GM18870 (cell line): ENCODE measurements around the gene AGBL5.

ENCODE experiments used
- ATAC-seq: cut with Tn5 transposase; IDR thresholded peaks from one replicate; pipeline ENCODE4 v1.9.1; 2021; ENCODE audit warnings: moderate library complexity; ENCODE audit not compliant: unreplicated experiment

AGBL5 gene

DNA sequence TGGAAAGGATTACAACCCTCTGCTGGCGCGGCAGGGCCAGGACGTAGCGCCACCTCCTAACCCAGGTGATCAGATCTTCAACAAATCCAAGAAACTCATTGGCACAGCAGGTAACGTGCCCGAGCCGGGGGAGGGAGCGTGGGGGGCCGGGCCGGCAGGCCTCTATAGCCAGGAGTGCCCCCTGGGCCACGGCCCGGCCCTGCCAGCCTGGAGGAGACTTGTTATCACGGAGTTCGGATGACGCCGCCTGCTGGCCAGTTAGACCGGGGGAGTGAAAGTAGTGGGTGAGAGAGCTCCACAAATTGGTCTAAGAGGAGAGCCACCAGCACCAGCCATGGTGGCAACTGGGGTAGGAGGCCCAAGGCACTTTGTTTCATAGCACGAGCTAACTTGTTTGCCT, 27.3 kb upstream of the AGBL5 start:
- ATAC-seq: no peak

DNA sequence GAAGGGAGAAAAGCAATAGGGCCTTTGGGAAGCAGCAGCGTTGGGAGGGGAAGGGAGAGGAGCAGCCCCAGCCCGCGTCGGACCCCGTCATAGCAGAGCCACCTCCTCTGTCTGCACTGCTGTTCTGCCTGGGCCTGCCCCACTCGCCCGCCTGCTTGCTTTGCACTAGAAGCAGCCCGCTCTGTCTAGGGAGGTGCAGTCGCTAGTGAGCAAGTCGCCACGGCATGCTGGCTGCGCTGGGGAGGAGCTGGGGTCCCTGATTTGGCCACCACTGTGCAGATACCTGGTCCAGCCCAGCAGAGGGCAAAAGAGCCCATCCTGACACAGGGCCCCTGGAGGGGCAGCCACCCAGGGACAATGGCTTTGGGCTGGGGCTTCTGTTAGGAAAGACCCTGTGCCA, 26.7 kb upstream of the AGBL5 start:
- ATAC-seq: no peak

DNA sequence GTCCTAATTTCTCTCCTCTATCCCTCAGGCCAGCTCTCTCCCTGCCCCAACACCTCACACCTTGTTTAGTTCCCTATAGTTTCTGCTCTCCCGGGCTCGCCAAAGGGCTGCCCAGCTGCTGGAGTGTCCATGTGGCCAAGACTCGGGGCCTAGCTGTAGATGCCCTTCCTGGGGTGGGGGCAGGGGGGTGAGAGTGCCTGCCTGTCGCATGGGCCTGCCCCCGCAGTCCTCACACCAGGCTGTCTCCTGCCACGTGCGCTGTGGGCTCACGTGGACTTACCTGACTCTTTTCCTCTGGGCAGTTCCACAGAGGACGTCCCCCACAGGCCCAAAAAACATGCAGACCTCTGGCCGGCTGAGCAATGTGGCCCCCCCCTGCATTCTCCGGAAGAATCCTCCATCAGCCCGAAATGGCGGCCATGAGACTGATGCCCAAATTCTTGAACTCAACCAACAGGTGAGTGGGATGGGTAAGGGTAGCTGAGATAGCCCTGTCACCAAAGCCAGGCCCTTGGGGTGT, 26.1 kb upstream of the AGBL5 start:
- ATAC-seq: no peak

DNA sequence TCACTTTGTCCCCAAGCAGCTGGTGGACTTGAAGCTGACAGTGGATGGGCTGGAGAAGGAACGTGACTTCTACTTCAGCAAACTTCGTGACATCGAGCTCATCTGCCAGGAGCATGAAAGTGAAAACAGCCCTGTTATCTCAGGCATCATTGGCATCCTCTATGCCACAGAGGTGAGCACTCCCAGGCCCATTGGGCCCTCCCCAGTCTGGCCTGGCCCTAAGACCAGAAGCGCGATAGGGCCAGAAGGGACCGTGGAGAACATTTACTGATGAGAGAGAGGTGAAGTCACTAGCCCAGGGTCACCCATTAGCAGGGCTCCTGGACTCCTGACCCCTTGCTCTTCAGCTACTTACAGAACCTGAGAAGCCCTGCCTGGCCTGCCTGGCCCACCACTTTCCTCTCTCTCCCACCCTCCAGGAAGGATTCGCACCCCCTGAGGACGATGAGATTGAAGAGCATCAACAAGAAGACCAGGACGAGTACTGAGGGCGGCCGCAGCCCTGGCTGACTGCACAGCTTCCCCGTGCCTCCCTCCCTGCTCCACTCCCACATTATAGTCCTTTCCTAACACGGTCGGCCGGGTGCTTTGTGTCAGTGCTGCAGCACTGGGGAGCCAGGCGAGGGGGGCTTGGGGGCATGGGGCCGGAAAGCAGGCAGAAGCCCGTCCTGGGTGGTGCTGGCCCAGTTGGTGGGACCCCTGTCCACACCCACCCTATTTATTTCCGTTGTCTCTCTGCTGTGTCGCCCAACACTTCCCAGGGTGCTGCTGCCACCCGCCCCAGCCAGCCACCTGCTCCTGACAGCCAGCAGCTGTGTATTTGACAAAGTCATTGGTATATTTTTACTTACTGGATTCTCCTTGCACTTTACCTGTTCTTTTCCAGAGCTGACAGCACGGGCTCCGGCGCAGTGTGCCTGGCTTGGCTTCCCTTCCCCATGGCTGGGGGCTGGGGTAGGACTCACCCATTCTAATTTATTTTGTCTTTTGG, 25.3 kb upstream of the AGBL5 start:
- ATAC-seq: no peak

DNA sequence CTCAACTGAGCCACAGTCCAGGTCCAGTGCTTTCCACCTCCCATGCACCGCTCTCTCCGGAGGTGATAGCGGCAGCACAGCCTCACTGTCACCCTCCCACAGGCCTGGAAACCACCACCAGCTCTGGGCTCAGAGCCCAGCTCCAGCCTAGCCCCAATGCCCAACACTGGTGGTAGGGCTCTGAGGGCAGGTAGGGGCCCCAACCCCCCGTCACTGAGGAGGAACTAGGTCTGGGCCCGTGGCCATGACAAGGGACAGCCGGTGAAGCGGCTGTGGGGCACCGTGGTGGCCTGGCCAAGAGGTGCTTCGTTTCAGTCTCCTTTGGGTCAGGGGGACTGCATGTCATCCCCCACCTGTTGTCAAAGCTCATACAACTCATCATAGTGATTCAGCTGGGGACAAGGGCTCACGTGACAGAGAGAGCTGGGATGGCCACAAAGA, 24.2 kb upstream of the AGBL5 start:
- ATAC-seq: no peak

DNA sequence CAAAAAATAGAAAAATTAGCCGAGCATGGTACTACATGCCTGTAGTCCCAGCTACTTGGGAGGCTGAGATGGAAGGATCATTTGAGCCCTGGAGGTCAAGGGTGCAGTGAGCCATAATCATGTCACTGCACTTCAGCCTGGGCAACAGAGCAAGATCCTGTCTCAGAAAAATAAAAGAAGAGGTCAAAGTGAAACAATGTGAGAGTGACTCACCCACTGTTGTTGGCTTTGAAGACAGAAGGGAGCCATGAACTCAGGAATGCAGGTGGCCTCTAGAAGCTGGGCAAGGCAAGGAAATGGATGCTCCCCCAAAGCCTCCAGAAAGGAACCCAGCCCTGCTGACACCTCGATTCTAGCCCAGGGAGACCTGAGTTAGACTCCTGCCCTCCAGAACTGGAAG, 22.4 kb upstream of the AGBL5 start:
- no peak for ATAC-seq

DNA sequence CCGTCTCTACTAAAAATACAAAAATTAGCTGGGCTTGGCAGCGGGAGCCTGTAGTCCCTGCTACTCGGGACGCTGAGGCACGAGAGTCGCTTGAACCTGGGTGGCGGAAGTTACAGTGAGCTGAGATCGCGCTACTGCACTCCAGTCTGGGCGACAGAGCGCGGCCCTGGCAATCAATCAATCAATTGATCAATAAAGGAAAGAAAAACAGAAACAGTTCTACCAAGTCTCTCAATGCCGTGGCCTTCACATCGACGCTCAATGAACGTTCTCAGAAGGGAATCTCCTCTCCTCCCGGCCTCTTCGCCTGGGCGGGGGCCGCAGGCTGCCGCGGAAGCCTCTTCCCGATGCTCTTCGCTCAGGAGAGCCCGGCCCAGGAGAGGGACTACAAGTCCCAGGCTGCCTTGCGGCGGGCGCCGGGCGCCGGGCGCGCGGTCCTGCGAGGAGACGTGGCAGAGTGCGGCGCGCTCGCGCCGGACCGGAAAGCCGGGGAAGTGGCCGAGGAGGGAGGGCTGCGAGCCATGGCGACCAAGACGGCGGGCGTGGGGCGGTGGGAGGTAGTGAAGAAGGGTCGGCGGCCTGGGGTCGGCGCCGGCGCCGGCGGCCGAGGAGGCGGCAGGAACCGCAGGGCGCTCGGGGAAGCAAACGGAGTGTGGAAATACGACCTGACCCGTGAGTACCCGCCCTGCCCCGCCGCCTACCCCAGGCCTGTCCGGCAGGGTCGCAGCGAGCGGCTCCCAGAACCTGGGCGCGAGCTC, 18.8 kb upstream of the AGBL5 start, which contains the start of gene TMEM214:
TMEM214 (plus strand) TSS at position 471 of the 758 bp plus-strand sequence; CDS start at position 522, 51 bp downstream.
- ATAC-seq: peak; percentile 58

DNA sequence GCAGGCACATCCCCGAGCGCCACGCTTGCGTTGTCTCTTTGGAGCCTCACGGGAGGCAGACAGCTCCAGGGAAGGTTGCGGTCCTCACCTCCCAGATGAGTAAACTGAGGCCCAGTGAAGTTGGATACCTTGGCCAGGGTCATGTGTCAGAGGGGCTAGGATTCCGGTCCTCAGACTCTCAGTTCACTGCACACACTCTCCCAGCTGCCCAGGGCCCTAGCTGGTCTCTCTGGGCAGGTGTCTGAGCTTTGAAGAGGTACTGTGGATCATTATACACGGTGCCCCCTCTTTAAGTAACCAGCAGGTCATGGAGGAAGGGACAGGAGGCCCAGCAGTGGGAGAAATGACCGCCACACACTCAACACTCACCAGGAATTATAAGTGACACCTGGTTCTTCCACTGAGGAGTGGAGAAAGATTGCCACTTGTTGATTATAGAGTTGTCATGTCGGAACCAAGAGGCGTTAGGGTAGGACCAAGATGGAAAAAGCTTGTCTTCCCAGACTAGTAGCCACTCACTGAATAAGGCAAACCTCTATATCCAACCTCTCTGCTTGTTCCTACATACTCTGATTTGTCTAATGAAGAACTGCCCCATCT, 18.1 kb upstream of the AGBL5 start:
- peak; percentile 6 for ATAC-seq

DNA sequence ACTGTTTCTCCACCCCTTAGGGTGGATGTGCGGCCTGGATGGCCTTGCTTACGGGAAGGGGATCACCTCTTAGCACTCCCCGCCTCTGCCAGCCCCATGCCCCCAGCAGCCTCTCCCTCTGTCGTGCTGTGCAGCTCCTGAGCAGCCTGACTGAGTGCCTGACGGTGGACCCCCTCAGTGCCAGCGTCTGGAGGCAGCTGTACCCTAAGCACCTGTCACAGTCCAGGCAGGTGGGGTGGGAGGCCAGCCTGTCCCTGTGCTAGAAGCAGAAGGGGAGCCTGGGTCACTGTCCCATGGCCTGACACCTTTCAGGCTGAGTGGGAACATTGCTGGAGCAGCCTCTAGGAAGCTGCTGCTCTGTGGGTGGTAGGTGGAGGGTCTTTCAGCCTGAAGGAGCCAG, 13.5 kb upstream of the AGBL5 start:
- ATAC-seq: no peak

DNA sequence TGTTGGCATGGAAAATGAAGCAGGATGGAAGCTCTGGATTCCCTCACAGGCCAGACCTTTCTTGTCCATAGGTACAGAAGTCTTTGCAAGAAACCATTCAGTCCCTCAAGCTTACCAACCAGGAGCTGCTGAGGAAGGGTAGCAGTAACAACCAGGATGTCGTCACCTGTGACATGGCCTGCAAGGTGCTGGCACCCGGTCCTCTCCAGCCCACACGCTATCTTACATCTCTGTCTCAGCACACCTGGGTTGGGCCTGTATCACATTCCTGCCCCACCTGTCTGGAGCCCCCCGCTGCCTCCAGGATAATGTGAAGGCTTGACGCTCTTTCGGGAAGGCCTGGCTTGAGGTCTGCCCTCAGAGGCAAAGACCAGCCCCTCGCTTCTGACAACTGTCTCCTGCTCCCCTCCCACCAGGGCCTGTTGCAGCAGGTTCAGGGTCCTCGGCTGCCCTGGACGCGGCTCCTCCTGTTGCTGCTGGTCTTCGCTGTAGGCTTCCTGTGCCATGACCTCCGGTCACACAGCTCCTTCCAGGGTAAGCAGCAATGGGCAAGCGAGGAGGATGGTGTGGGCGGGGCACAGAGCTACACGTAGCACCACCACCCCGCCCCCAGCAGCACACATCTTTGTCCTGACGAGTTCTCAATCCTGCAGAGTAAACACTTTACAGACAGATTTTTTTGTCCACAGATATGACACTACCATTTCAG, 12.7 kb upstream of the AGBL5 start:
- no peak for ATAC-seq

DNA sequence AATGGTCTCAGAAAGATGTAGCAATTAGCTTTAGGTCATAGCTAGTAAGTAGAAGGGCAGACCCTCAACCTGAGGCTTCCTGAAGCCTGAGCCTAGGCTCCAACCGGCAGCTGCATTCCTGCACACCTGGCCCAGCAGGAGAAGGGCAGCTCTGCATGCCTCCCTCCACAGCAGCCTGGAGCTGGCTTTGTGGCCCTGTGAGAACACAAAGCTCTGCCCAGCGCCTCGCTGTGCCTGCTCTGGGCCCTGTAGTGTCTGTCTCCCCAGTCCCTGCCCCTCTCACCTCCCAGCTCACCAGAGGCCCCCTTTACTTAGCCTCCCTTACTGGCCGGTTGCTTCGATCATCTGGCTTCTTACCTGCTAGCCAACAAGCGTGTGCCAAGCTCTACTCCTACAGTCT, 12.0 kb upstream of the AGBL5 start:
- no peak for ATAC-seq

DNA sequence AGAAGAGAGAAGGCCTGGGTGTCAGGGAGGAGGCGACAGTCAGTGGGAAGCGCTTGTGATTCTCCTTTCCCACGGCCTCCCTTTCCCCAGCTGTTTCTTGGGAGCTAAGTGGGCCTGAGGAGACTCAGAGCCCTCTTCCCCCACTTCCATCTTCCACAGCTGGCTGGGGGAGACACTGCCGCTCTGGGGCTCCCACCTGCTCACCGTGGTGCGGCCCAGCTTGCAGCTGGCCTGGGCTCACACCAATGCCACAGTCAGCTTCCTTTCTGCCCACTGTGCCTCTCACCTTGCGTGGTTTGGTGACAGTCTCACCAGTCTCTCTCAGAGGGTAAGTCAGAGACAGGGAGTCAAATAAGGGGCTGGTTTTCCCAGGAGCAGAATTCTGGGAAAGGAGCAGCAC, 11.6 kb upstream of the AGBL5 start:
- ATAC-seq: no peak

DNA sequence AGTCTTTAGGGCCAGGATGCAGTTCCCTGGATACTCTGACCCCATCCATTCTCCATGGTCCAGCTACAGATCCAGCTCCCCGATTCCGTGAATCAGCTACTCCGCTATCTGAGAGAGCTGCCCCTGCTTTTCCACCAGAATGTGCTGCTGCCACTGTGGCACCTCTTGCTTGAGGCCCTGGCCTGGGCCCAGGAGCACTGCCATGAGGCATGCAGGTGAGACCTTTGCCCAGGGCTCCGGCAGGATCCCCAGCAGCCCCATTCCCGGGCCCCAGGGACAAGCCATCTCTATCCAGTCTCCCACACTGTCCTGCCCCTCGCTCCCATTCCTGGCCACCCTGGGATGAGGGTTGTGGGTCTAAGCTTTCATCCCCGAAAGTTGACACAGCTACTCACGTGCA, 11.2 kb upstream of the AGBL5 start:
- ATAC-seq: no peak

DNA sequence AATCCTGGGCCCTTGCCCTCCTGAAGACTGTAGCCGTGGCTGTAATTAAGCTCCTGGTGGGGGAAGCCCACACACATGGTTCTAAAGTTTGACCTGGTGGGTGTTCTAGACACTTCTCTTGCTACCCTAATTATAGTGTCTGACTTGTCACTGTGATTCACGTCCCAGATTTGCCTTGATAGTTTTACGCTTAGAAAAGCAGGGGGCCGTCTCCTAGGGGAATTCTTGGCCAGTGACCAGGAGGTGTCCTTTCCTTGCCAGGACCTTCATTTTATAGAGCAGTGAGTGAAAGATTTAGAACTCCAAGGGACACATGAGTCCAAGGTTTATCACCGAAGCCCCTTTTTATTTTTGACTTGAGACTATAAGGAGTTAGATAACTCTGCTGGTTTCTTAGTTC, 9.7 kb upstream of the AGBL5 start:
- no peak for ATAC-seq

DNA sequence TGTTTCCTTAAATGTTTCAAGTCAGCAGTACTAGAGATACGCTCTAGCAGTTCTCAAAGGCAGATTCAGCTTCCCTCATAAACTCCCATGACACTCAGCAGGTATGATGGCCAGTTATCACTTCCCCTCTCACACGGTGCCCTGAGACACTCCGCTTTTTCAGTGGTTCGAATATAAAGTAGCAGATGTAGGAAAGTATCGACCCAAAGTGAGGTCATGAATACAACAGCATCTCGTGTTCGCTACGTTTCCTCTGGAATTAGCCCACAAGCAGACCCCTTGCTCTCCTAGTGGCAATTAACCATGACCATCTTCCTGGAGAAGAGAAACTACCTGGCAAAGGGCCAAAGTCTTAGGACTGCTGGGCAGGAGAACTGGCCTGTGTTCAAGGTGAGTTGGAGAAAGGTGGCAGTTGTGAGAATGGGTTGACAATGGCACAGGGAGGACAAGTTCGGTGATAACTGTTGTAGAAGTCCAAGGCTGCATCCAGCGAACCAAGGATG, 9.3 kb upstream of the AGBL5 start:
- no peak for ATAC-seq

DNA sequence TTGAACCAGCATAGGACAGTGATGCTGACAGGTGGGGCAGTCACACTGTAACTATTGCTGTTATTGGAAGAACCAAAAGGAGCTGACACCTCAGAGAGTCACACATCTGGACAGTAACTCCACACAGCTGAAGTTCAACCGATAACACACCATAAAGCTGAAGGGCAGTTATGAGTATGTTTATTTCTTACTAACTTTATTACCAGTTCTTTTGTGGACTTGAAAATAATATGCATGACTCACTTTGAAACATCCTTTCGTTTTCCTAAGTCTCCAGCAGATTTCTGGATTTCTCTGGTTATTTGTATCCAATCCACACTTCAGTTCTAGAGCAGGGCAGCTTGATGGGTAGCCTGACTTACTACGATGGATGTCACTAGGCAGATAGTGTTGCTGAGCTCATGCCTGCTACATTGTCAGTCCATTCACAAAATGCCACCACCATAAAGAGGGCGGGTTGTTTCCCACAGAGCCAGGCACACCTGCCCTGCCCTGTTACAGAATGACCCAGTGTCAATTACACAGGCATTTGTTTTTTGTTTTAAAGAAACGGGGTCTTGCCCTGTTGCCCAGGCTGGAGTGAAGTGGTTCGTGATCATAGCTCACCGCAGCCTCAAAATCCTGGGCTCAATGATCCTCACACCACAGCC, 8.4 kb upstream of the AGBL5 start:
- ATAC-seq: no peak

DNA sequence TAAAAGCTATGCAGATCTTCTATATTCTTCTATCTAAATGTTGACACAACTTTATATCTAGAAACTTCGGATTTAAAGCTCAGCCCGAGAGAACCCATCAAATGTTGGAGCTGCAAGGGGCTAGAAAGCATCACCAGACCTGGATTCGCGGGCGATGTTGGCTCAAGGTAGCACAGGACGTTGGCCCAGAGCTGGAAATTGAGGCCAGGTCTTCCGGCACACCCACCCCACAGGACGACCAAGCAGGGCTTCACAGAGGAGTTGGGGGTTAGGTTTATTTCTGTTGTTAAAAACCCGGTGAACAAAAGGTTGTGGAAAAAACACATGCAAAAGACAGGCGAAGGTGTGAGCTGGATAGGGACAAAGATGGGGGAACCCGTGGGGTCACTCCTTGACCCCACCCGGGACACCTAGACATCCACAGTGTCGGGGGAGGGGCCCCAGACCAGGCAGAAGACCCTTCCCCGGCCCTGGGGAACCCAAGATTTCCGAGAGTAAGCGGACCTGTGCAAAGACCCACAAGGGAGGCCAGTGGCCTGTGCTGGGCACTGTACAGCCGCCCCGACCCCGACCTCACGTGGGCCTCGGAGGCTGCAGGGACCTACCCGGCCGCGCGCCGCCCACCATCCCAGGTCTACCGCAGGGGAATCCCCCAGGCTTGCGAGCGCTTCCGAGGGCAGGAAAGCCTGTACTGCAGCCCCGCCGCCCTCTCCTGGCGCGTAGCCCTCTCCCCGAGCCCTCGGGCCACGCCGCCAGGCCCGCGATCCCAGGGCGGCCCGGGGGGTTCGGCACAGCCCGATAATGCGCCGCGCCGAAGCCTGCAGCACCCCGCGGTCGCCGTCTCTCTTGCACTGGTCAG, 1.8 kb upstream of the AGBL5 start:
- ATAC-seq: no peak

DNA sequence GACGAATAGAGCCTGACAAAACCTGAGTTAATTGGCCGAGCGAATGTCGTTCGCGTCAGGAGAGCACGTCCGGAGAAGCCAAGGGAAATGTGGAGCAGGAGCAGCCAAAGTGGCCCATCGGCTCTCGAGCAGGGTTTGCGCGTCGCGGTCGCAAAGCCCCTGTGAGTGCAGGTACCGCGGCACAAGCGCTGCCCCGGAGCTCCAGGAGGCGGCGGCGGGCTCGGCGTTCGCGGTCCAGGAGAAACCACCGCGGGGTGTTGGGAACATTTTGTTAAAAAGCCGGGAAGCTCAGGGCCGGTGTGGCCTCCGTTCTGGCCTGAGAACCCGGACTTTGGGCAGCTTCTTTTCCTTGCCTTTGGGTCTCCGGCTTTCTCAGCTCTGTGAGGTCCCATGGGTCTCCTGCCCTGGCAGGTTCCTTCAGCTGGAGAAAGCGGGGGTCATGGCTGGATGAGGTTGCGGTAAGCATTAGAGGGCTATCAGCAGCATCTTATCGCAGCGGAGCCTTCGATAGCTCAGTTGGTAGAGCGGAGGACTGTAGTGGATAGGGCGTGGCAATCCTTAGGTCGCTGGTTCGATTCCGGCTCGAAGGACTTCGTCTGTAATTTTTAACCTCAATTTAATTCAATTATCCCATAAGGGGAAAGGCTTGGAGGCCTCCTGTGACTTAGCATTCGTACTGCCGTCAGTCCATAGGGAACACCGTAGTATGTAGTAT, 1.0 kb upstream of the AGBL5 start:
- ATAC-seq: peak; percentile 55
